Measurements from ENCODE around the gene MFAP3L. TPM values are rescaled to one million over a fixed set of nuclear protein-coding genes. Genes with fewer than 3 reads are reported as not detected.

Gene MFAP3L
- total and polyA plus RNA-seq, 8 donors = 2.1 to 4.8 (median 2.5) TPM

DNA sequence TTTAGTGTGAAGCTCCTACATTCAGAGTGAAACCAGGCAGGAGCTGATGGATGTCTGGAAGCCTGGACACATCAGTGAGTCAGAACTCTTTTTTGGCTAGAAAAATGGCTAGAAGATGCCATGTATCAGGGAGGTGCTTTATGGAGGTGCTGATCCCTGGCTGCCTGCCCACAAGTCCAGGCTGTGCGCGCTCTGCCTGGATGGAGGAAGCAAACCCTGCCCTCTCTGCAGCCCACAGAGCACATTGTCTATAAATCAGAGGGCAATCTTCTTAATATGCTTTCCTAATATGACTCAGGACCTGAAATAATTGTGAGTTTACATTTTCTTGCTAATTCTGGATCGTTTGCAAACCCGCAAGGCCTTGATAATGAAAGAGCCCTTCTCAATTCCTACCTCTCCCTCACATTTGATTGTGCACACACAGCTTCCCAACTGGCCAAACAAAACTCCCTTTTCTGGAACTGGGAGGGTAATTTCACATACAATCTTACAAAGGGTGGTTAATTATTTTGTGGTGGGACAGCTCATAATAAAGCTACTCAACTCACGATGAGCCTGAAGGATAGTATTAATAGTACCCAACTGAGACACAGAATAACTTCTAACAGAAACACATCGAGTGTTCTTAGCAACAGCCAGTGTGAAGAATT is 11.7 kb downstream of the MFAP3L start:
- intact Hi-C loops (cut with DNase I) = no loop called here
- H3K27ac ChIP-seq = no peak overlapping the region
- H3K4me3 ChIP-seq = no peak overlapping the region
- DNase-seq (no peak), ATAC-seq (peak; percentile 25)
- H3K4me1 ChIP-seq = no peaks in the 10 kb centered on the region
- H3K27me3 ChIP-seq = no peaks in the 10 kb centered on the region
- H3K36me3 ChIP-seq = no peaks in the 10 kb centered on the region
- TF ChIP-seq CTCF (IDR thresholded peaks at IDR 0.05) = no peak
- H3K9me3 ChIP-seq = no peaks in the 10 kb centered on the region

DNA sequence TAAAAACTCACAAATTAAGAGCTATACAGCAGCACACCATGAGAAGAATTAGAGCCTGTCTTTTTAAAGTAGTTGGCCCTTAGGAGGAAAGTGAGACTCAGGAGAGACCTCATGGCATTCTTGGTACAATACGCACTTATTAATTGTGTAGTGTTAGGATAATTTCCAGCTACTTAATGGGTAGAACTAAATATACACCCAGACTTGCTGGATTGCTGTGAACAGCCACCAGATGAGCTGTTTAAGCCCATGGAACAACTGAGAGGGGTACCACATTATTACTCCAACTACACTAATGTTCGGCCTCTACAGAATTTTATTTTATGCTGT is 13.6 kb downstream of the MFAP3L start:
- Histone ChIP-seq H3K27me3 (no peaks in the 10 kb centered on the region), H3K27ac (no peak overlapping the region), H3K9me3 (no peaks in the 10 kb centered on the region), H3K36me3 (no peaks in the 10 kb centered on the region), H3K4me3 (no peak overlapping the region), H3K4me1 (peaks cover 0 to 10% of the 10 kb centered on the region in 2 donors)
- intact Hi-C loops (cut with DNase I) = no loop called here
- ATAC-seq (peak; percentile 49), DNase-seq (no peak)
- no peak for TF ChIP-seq CTCF (IDR thresholded peaks at IDR 0.05)

- intact Hi-C loops (cut with DNase I) = no loop called here
- Histone ChIP-seq H3K27me3 (no peaks in the 10 kb centered on the region), H3K4me3 (no peak overlapping the region), H3K27ac (peak overlapping the region in 1 of 2 donors; percentile 36), H3K4me1 (peaks cover 0 to 11% of the 10 kb centered on the region in 2 donors), H3K36me3 (no peaks in the 10 kb centered on the region), H3K9me3 (no peaks in the 10 kb centered on the region)
- TF ChIP-seq CTCF (IDR thresholded peaks at IDR 0.05) = no peak
- no peak for DNase-seq
- ATAC-seq = peak; percentile 88
These were observed 14.1 kb downstream of the MFAP3L start for GRCh38 chr4:170011921-170012628.

GRCh38 chr4:170009291-170009690 is 16.9 kb downstream of the MFAP3L start:
- intact Hi-C loops (cut with DNase I) = no loop called here
- H3K27ac ChIP-seq = no peak overlapping the region
- H3K4me1 ChIP-seq = peaks cover 0 to 11% of the 10 kb centered on the region in 2 donors
- TF ChIP-seq CTCF (IDR thresholded peaks at IDR 0.05) = no peak
- no peaks in the 10 kb centered on the region for H3K36me3 ChIP-seq
- no peak overlapping the region for H3K4me3 ChIP-seq
- no peaks in the 10 kb centered on the region for H3K9me3 ChIP-seq
- no peaks in the 10 kb centered on the region for H3K27me3 ChIP-seq
- no peak for DNase-seq
- ATAC-seq = no peak

- peaks cover 0 to 11% of the 10 kb centered on the region in 2 donors for H3K4me1 ChIP-seq
- ATAC-seq (no peak), DNase-seq (no peak)
- H3K9me3 ChIP-seq = no peaks in the 10 kb centered on the region
- no peak for TF ChIP-seq CTCF (IDR thresholded peaks at IDR 0.05)
- H3K4me3 ChIP-seq = no peak overlapping the region
- intact Hi-C loops (cut with DNase I) = no loop called here
- H3K27ac ChIP-seq = no peak overlapping the region
- no peaks in the 10 kb centered on the region for H3K36me3 ChIP-seq
- no peaks in the 10 kb centered on the region for H3K27me3 ChIP-seq
These were observed 17.4 kb downstream of the MFAP3L start for GRCh38 chr4:170008801-170009200.
